ENCODE data around the gene HOXA6. TPM values are rescaled to one million over a fixed set of nuclear protein-coding genes. Genes with fewer than 3 reads are reported as not detected.

Gene HOXA6
- total RNA-seq, 2 experiments from 2014 or later = 4.1 to 12.0 TPM

- no peaks in the 10 kb centered on the region for H3K9me3 ChIP-seq (ENCODE audit: low read length)
- CTCF ChIA-PET (ENCODE audit: unreplicated experiment) = no interaction called here
- no peaks in the 10 kb centered on the region for H4K20me1 ChIP-seq (ENCODE audit: insufficient read depth, low read length)
- H2AFZ ChIP-seq (ENCODE audit: low read length) = no peak overlapping the region
- POLR2A ChIA-PET = no interaction called here
- no TSS peak for BruUV-seq (replicated peaks)
- intact Hi-C loops (cut with micrococcal nuclease; ENCODE audit: unreplicated experiment) = no loop called here
- H3K4me3 ChIP-seq (ENCODE audit: low read depth, low read length, poor library complexity, severe bottlenecking) = no peak overlapping the region
- H3K4me1 ChIP-seq (ENCODE audit: insufficient read depth, low read length, poor library complexity, severe bottlenecking) = no peaks in the 10 kb centered on the region
- no peak overlapping the region for H3K4me2 ChIP-seq (ENCODE audit: low read length)
- H3K27ac ChIP-seq (ENCODE audit: low read depth, low read length, poor library complexity, severe bottlenecking) = no peak overlapping the region
- TF ChIP-seq CTCF (conservative IDR thresholded peaks at IDR 0.05; ENCODE audit: low read length) = no peak
- TF ChIP-seq EZH2phosphoT487 (IDR thresholded peaks at IDR 0.05; ENCODE audit: borderline replicate concordance, low read depth, low read length) = no peak
- no peak for DNase-seq (ENCODE audit: low spot score)
- no peaks in the 10 kb centered on the region for H3K79me2 ChIP-seq (ENCODE audit: insufficient read depth, low read depth, low read length)
- no peaks in the 10 kb centered on the region for H3K9me2 ChIP-seq (ENCODE audit: insufficient read depth, low read length)
- no peaks in the 10 kb centered on the region for H3K36me3 ChIP-seq (ENCODE audit: insufficient read depth, low read length)
Measured at GRCh38 chr7:27116031-27116961, 31.3 kb downstream of the HOXA6 start.

- CTCF ChIA-PET (ENCODE audit: unreplicated experiment) = no interaction called here
- no TSS peak for BruUV-seq (replicated peaks)
- intact Hi-C loops (cut with micrococcal nuclease; ENCODE audit: unreplicated experiment) = no loop called here
Measured at GRCh38 chr7:27115221-27116026, 32.1 kb downstream of the HOXA6 start.

More at GRCh38 chr7:27115221-27116026, 32.1 kb downstream of the HOXA6 start:
- Histone ChIP-seq H3K9me2 (ENCODE audit: insufficient read depth, low read length) (no peaks in the 10 kb centered on the region), H3K9me3 (ENCODE audit: low read length) (no peaks in the 10 kb centered on the region), H2AFZ (ENCODE audit: low read length) (no peak overlapping the region), H3K4me3 (ENCODE audit: low read depth, low read length, poor library complexity, severe bottlenecking) (no peak overlapping the region), H3K4me1 (ENCODE audit: insufficient read depth, low read length, poor library complexity, severe bottlenecking) (no peaks in the 10 kb centered on the region), H3K79me2 (ENCODE audit: insufficient read depth, low read depth, low read length) (no peaks in the 10 kb centered on the region), H3K4me2 (ENCODE audit: low read length) (no peak overlapping the region), H3K36me3 (ENCODE audit: insufficient read depth, low read length) (no peaks in the 10 kb centered on the region), H3K27ac (ENCODE audit: low read depth, low read length, poor library complexity, severe bottlenecking) (no peak overlapping the region), H4K20me1 (ENCODE audit: insufficient read depth, low read length) (no peaks in the 10 kb centered on the region)
- TF ChIP-seq CTCF (conservative IDR thresholded peaks at IDR 0.05; ENCODE audit: low read length) = no peak
- POLR2A ChIA-PET = no interaction called here
- DNase-seq (ENCODE audit: low spot score) = no peak
